Keratinocyte (primary cell): ENCODE measurements around the gene TNC. TPM values are rescaled to one million over a fixed set of nuclear protein-coding genes. Genes with fewer than 3 reads are reported as not detected.
A peak's percentile ranks its signal among the peaks of the same experiment; 100 is the strongest.

Experiments
- DNase-seq: peaks from one replicate; pipeline ENCODE4 v3.0.0-alpha.2; 2011; ENCODE audit warnings: low read depth, missing footprints, low spot score
- FAIRE-seq: peaks from 2 replicates; lab custom pipeline; 2011; peaks lifted over from hg19 to GRCh38; lab: Jason Lieb, UNC
- H2AFZ ChIP-seq: 2 replicates; pipeline ENCODE4 v1.6.0; 2012; ENCODE audit warnings: low read length, control low read depth, inconsistent platforms; ENCODE audit not compliant: control insufficient read depth
- H3K27ac ChIP-seq: 2 replicates; pipeline ENCODE4 v1.5.1; 2011; ENCODE audit warnings: low read length; ENCODE audit not compliant: control insufficient read depth, insufficient read depth
- H3K27me3 ChIP-seq: 3 replicates; pipeline ENCODE4 v1.6.0; 2011; ENCODE audit warnings: low read length; ENCODE audit not compliant: control insufficient read depth, insufficient read depth; ENCODE audit errors: extremely low read depth
- H3K36me3 ChIP-seq, 2 experiments: 2 replicates in 1 of 2; 3 replicates in 1 of 2; pipeline ENCODE4 v1.5.1; 2011; ENCODE audit warnings: low read length in 2 of 2, mild to moderate bottlenecking in 1 of 2; ENCODE audit not compliant: control insufficient read depth in 2 of 2, insufficient read depth in 2 of 2; ENCODE audit errors: extremely low read depth in 1 of 2
- H3K4me1 ChIP-seq: 3 replicates; pipeline ENCODE4 v1.5.1; 2011; ENCODE audit warnings: low read length; ENCODE audit not compliant: control insufficient read depth, insufficient read depth; ENCODE audit errors: extremely low read depth
- H3K4me2 ChIP-seq: 3 replicates; pipeline ENCODE4 v1.6.0; 2011; ENCODE audit warnings: low read depth, low read length; ENCODE audit not compliant: control insufficient read depth, insufficient read depth; ENCODE audit errors: extremely low read depth
- H3K4me3 ChIP-seq, 3 experiments: fragments of 200-600 bp in 1 of 3; sonication (generic) in 1 of 3; 2 replicates in 2 of 3; 3 replicates in 1 of 3; pipeline ENCODE4 v1.5.1; 2011 to 2016; ENCODE audit warnings: low read length in 3 of 3, mild to moderate bottlenecking in 3 of 3, control low read depth in 2 of 3, inconsistent platforms in 1 of 3, low read depth in 1 of 3, mixed read lengths in 1 of 3, mixed run types in 1 of 3, moderate library complexity in 1 of 3; ENCODE audit not compliant: control insufficient read depth in 2 of 3, insufficient read depth in 2 of 3; ENCODE audit errors: extremely low read depth in 1 of 3
- H3K79me2 ChIP-seq: 2 replicates; pipeline ENCODE4 v1.6.0; 2012; ENCODE audit warnings: low read length; ENCODE audit not compliant: control insufficient read depth, insufficient read depth
- H3K9ac ChIP-seq: 3 replicates; pipeline ENCODE4 v1.6.0; 2011; ENCODE audit warnings: low read length; ENCODE audit not compliant: control insufficient read depth, insufficient read depth; ENCODE audit errors: extremely low read depth
- H3K9me1 ChIP-seq: 3 replicates; pipeline ENCODE4 v1.6.0; 2011; ENCODE audit warnings: low read length; ENCODE audit not compliant: control insufficient read depth, insufficient read depth; ENCODE audit errors: extremely low read depth
- H3K9me3 ChIP-seq: 2 replicates; pipeline ENCODE4 v1.5.1; 2012; ENCODE audit warnings: low read depth, low read length; ENCODE audit not compliant: control insufficient read depth
- H4K20me1 ChIP-seq: 3 replicates; pipeline ENCODE4 v1.6.0; 2011; ENCODE audit warnings: low read length; ENCODE audit not compliant: control insufficient read depth, insufficient read depth; ENCODE audit errors: extremely low read depth
- CTCF ChIP-seq, 3 experiments: IDR thresholded peaks in 1 of 3; conservative IDR thresholded peaks in 1 of 3; optimal IDR thresholded peaks in 1 of 3; 2 replicates in 2 of 3; 3 replicates in 1 of 3; pipeline versions ENCODE3 to v1.5.1; 2011; ENCODE audit warnings: low read length in 3 of 3, mild to moderate bottlenecking in 3 of 3, moderate library complexity in 2 of 3, control low read depth in 1 of 3, inconsistent platforms in 1 of 3; ENCODE audit not compliant: insufficient read depth in 2 of 3; ENCODE audit errors: extremely low read depth in 1 of 3
- EZH2 ChIP-seq: IDR thresholded peaks from one replicate; pipeline ENCODE4 v1.6.1; 2012; ENCODE audit warnings: inconsistent platforms, mild to moderate bottlenecking, low read length, moderate library complexity
- dilution Hi-C: fragments of 300-500 bp; cut with MboI; formaldehyde crosslinking; loops from one replicate; pipeline ENCODE4 v1.7.0; 2020; ENCODE audit warnings: low sequenced_read_pairs; ENCODE audit not compliant: extremely low pct_ligation_motif_present
- polyA plus RNA-seq, 5 experiments: library from polyadenylated mRNA; depleted of rRNA in 3 of 5; stranded (reverse) in 3 of 5; stranded (forward) in 1 of 5; unstranded in 1 of 5; fragments of >200 nt; gene quantifications; 1 replicate in 1 of 5; 2 replicates in 3 of 5; 3 replicates in 1 of 5; pipeline versions ENCODE4 v1.2.1 to v1.2.3, GENCODE V29; 2011 to 2012; ENCODE audit warnings: missing spikeins in 2 of 5, low read depth in 1 of 5, low replicate concordance in 1 of 5

Gene TNC
- polyA plus RNA-seq, 1 donor (not counting 4 experiments of a cell fraction or from before 2014, with no cell fraction given): 58.7 TPM

- H3K9me1 ChIP-seq: no peaks in the 10 kb centered on the region
- H3K27me3 ChIP-seq: no peaks in the 10 kb centered on the region
- FAIRE-seq (no peak), DNase-seq (no peak)
- no peaks in the 10 kb centered on the region for H4K20me1 ChIP-seq
- H3K9ac ChIP-seq: no peak overlapping the region
- no peaks in the 10 kb centered on the region for H3K9me3 ChIP-seq
- H3K79me2 ChIP-seq: no peaks in the 10 kb centered on the region
- no peaks in the 10 kb centered on the region for H3K36me3 ChIP-seq
- H3K4me2 ChIP-seq: no peak overlapping the region
- H3K27ac ChIP-seq: no peak overlapping the region
- no peak overlapping the region for H2AFZ ChIP-seq
- no peak overlapping the region for H3K4me3 ChIP-seq
- no peak for TF ChIP-seq CTCF (optimal IDR thresholded peaks at IDR 0.05 in 1 of 3, IDR thresholded peaks at IDR 0.05 in 1 of 3, conservative IDR thresholded peaks at IDR 0.05 in 1 of 3; ENCODE audit: extremely low read depth in 1 of 3, insufficient read depth in 2 of 3, low read length in 3 of 3)
- no peak for TF ChIP-seq EZH2
- dilution Hi-C loops: no loop called here
- H3K4me1 ChIP-seq: peaks cover 20% of the 10 kb centered on the region
Measured at GRCh38 chr9:115155037-115155436, 37.1 kb upstream of the TNC start.

GRCh38 chr9:115154617-115155016 lies 36.7 kb upstream of the TNC start:
- Histone ChIP-seq H3K4me3 (no peak overlapping the region), H4K20me1 (no peaks in the 10 kb centered on the region), H3K36me3 (no peaks in the 10 kb centered on the region), H3K9me3 (no peaks in the 10 kb centered on the region), H2AFZ (no peak overlapping the region), H3K4me1 (peaks cover 20% of the 10 kb centered on the region), H3K9ac (no peak overlapping the region), H3K9me1 (no peaks in the 10 kb centered on the region), H3K4me2 (no peak overlapping the region), H3K79me2 (no peaks in the 10 kb centered on the region), H3K27ac (no peak overlapping the region), H3K27me3 (no peaks in the 10 kb centered on the region)
- dilution Hi-C loops: no loop called here
- DNase-seq (no peak), FAIRE-seq (peak; percentile 60)
- TF ChIP-seq CTCF (optimal IDR thresholded peaks at IDR 0.05 in 1 of 3, IDR thresholded peaks at IDR 0.05 in 1 of 3, conservative IDR thresholded peaks at IDR 0.05 in 1 of 3; ENCODE audit: extremely low read depth in 1 of 3, insufficient read depth in 2 of 3, low read length in 3 of 3) (no peak), EZH2 (no peak)
